ENCODE data around the gene DUSP22. TPM values are rescaled to one million over a fixed set of nuclear protein-coding genes. Genes with fewer than 3 reads are reported as not detected.

DUSP22 gene
- total and polyA plus RNA-seq, 2 experiments from 2014 or later, result 12.8 to 36.8 TPM

DNA sequence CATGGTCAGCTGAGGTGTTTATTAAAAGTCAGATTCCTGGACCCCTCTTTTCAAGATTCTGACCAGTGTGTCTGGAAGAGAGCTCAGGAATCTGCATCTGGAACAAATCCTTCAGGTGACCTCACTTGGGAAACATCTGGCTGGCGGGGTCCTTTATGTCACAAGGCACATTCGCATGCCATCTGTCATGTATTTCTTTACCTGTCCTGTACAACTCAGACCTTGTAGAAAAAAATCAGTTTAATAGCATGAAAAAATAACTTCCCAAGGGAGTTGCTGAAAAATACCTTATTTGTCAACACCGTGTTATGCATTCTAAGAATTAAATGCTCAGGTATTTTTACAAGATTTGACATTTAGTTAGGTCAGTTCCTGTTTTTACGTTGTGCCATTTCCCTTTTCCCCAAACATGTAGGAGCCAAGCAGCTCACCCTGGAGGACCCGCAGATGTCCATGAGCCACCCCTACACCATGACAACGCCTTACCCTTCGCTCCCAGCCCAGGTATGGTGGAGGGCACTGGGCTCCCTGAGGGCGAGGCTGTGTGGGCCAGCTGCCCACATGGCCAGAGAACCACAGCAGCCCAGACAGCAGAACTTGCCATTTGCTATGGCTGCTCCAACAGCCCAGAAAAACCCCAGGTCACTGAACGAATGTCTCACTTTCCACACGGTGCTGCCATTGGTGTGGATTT is 103.3 kb downstream of the DUSP22 start:
- Histone ChIP-seq H3K4me2 (no peak overlapping the region), H3K9me2 (ENCODE audit: insufficient read depth) (no peaks in the 10 kb centered on the region), H3K79me2 (replicated peaks; ENCODE audit: insufficient read depth) (no peaks in the 10 kb centered on the region), H4K20me1 (replicated peaks; ENCODE audit: insufficient read depth) (no peaks in the 10 kb centered on the region; the same call in 1 of the 2 replicates), H3K36me3 (ENCODE audit: insufficient read depth) (no peaks in the 10 kb centered on the region), H3F3A (replicated peaks; ENCODE audit: low read depth) (no peaks in the 10 kb centered on the region), H2AFZ (no peak overlapping the region), H3K4me1 (ENCODE audit: insufficient read depth) (peaks cover 8% of the 10 kb centered on the region), H3K27me3 (ENCODE audit: insufficient read depth) (peaks cover 53% of the 10 kb centered on the region), H3K4me3 (no peak overlapping the region), H3K27ac (ENCODE audit: low read depth) (no peak overlapping the region)
- TF ChIP-seq JUNB (IDR thresholded peaks at IDR 0.05; ENCODE audit: unreplicated experiment) (no peak), POLR2AphosphoS5 (IDR thresholded peaks at IDR 0.05; ENCODE audit: low read depth) (no peak), NANOG (IDR thresholded peaks at IDR 0.05; ENCODE audit: borderline replicate concordance) (no peak), ZNF331 (CRISPR knock-in tag; IDR thresholded peaks at IDR 0.05; ENCODE audit: low read depth) (no peak), STAT1 (IDR thresholded peaks at IDR 0.05; ENCODE audit: unreplicated experiment) (no peak), EZH2 (IDR thresholded peaks at IDR 0.05; ENCODE audit: low read depth, unreplicated experiment) (no peak), ZNF114 (CRISPR knock-in tag; IDR thresholded peaks at IDR 0.05) (no peak), EZH2phosphoT487 (IDR thresholded peaks at IDR 0.05; ENCODE audit: unreplicated experiment) (no peak), CREB1 (CRISPR knock-in tag; IDR thresholded peaks at IDR 0.05; ENCODE audit: low read depth) (no peak)
- TF ChIP-seq, protein P1, sequence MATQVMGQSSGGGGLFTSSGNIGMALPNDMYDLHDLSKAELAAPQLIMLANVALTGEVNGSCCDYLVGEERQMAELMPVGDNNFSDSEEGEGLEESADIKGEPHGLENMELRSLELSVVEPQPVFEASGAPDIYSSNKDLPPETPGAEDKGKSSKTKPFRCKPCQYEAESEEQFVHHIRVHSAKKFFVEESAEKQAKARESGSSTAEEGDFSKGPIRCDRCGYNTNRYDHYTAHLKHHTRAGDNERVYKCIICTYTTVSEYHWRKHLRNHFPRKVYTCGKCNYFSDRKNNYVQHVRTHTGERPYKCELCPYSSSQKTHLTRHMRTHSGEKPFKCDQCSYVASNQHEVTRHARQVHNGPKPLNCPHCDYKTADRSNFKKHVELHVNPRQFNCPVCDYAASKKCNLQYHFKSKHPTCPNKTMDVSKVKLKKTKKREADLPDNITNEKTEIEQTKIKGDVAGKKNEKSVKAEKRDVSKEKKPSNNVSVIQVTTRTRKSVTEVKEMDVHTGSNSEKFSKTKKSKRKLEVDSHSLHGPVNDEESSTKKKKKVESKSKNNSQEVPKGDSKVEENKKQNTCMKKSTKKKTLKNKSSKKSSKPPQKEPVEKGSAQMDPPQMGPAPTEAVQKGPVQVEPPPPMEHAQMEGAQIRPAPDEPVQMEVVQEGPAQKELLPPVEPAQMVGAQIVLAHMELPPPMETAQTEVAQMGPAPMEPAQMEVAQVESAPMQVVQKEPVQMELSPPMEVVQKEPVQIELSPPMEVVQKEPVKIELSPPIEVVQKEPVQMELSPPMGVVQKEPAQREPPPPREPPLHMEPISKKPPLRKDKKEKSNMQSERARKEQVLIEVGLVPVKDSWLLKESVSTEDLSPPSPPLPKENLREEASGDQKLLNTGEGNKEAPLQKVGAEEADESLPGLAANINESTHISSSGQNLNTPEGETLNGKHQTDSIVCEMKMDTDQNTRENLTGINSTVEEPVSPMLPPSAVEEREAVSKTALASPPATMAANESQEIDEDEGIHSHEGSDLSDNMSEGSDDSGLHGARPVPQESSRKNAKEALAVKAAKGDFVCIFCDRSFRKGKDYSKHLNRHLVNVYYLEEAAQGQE (IDR thresholded peaks at IDR 0.05; ENCODE audit: unreplicated experiment), result no peak
- TF ChIP-seq, protein P2, sequence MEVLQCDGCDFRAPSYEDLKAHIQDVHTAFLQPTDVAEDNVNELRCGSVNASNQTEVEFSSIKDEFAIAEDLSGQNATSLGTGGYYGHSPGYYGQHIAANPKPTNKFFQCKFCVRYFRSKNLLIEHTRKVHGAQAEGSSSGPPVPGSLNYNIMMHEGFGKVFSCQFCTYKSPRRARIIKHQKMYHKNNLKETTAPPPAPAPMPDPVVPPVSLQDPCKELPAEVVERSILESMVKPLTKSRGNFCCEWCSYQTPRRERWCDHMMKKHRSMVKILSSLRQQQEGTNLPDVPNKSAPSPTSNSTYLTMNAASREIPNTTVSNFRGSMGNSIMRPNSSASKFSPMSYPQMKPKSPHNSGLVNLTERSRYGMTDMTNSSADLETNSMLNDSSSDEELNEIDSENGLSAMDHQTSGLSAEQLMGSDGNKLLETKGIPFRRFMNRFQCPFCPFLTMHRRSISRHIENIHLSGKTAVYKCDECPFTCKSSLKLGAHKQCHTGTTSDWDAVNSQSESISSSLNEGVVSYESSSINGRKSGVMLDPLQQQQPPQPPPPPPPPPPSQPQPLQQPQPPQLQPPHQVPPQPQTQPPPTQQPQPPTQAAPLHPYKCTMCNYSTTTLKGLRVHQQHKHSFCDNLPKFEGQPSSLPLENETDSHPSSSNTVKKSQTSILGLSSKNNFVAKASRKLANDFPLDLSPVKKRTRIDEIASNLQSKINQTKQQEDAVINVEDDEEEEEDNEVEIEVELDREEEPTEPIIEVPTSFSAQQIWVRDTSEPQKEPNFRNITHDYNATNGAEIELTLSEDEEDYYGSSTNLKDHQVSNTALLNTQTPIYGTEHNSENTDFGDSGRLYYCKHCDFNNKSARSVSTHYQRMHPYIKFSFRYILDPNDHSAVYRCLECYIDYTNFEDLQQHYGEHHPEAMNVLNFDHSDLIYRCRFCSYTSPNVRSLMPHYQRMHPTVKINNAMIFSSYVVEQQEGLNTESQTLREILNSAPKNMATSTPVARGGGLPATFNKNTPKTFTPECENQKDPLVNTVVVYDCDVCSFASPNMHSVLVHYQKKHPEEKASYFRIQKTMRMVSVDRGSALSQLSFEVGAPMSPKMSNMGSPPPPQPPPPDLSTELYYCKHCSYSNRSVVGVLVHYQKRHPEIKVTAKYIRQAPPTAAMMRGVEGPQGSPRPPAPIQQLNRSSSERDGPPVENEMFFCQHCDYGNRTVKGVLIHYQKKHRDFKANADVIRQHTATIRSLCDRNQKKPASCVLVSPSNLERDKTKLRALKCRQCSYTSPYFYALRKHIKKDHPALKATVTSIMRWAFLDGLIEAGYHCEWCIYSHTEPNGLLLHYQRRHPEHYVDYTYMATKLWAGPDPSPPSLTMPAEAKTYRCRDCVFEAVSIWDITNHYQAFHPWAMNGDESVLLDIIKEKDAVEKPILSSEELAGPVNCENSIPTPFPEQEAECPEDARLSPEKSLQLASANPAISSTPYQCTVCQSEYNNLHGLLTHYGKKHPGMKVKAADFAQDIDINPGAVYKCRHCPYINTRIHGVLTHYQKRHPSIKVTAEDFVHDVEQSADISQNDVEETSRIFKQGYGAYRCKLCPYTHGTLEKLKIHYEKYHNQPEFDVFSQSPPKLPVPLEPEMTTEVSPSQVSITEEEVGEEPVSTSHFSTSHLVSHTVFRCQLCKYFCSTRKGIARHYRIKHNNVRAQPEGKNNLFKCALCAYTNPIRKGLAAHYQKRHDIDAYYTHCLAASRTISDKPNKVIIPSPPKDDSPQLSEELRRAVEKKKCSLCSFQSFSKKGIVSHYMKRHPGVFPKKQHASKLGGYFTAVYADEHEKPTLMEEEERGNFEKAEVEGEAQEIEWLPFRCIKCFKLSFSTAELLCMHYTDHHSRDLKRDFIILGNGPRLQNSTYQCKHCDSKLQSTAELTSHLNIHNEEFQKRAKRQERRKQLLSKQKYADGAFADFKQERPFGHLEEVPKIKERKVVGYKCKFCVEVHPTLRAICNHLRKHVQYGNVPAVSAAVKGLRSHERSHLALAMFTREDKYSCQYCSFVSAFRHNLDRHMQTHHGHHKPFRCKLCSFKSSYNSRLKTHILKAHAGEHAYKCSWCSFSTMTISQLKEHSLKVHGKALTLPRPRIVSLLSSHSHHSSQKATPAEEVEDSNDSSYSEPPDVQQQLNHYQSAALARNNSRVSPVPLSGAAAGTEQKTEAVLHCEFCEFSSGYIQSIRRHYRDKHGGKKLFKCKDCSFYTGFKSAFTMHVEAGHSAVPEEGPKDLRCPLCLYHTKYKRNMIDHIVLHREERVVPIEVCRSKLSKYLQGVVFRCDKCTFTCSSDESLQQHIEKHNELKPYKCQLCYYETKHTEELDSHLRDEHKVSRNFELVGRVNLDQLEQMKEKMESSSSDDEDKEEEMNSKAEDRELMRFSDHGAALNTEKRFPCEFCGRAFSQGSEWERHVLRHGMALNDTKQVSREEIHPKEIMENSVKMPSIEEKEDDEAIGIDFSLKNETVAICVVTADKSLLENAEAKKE (CRISPR knock-in tag; IDR thresholded peaks at IDR 0.05), result no peak
- TF ChIP-seq, protein P3, sequence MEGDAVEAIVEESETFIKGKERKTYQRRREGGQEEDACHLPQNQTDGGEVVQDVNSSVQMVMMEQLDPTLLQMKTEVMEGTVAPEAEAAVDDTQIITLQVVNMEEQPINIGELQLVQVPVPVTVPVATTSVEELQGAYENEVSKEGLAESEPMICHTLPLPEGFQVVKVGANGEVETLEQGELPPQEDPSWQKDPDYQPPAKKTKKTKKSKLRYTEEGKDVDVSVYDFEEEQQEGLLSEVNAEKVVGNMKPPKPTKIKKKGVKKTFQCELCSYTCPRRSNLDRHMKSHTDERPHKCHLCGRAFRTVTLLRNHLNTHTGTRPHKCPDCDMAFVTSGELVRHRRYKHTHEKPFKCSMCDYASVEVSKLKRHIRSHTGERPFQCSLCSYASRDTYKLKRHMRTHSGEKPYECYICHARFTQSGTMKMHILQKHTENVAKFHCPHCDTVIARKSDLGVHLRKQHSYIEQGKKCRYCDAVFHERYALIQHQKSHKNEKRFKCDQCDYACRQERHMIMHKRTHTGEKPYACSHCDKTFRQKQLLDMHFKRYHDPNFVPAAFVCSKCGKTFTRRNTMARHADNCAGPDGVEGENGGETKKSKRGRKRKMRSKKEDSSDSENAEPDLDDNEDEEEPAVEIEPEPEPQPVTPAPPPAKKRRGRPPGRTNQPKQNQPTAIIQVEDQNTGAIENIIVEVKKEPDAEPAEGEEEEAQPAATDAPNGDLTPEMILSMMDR (conservative IDR thresholded peaks at IDR 0.05; ENCODE audit: low read depth in 2 of 2), result no peak
- TF ChIP-seq, protein P4, sequence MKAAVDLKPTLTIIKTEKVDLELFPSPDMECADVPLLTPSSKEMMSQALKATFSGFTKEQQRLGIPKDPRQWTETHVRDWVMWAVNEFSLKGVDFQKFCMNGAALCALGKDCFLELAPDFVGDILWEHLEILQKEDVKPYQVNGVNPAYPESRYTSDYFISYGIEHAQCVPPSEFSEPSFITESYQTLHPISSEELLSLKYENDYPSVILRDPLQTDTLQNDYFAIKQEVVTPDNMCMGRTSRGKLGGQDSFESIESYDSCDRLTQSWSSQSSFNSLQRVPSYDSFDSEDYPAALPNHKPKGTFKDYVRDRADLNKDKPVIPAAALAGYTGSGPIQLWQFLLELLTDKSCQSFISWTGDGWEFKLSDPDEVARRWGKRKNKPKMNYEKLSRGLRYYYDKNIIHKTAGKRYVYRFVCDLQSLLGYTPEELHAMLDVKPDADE (IDR thresholded peaks at IDR 0.05), result no peak
- no peak overlapping the region for H3K4me3 Mint-ChIP-seq
- peaks cover 7% of the 10 kb centered on the region for H3K4me1 Mint-ChIP-seq
- no peak overlapping the region for H3K27ac Mint-ChIP-seq
- H3K27me3 Mint-ChIP-seq (ENCODE audit: insufficient read depth, low read depth, poor library complexity), result peaks cover 52% of the 10 kb centered on the region
- H3K9me3 Mint-ChIP-seq, result peaks cover 4% of the 10 kb centered on the region; the same call in 2 of the 3 replicates
- ATAC-seq (no peak), DNase-seq (ENCODE audit: low spot score) (no peak)
- peaks cover 4% of the 10 kb centered on the region; the same call in 1 of the 3 replicates for H3K36me3 Mint-ChIP-seq (ENCODE audit: low read depth)
